Right cardiac atrium (tissue), 5 donors: ENCODE results near the gene SFI1. TPM values are rescaled to one million over a fixed set of nuclear protein-coding genes. Genes with fewer than 3 reads are reported as not detected.
A peak's percentile ranks its signal among the peaks of the same experiment; 100 is the strongest.
"Not testable (repeated sequence)": the region's sequence is repeated elsewhere in the genome, so short reads cannot be mapped to it uniquely, and the experiment has no call there.

Experiments
- ATAC-seq, 2 donors: fragments of 200-7000 bp; cut with Tn5 transposase; one replicate each; pipeline versions ENCODE4 v1.8.0 to v1.9.1; 2020; ENCODE audit warnings: moderate library complexity in 2 of 2, mild to moderate bottlenecking in 1 of 2
- DNase-seq, 3 donors: peaks; one replicate each; pipeline ENCODE4 v3.0.0-alpha.2; 2020
- H3K27ac ChIP-seq: one replicate; pipeline ENCODE4 v1.5.1; 2013; ENCODE audit warnings: mild to moderate bottlenecking, low read length, control low read depth, moderate library complexity
- H3K27me3 ChIP-seq: one replicate; pipeline ENCODE4 v1.6.1; 2013; ENCODE audit not compliant: control insufficient read depth, insufficient read depth
- H3K4me1 ChIP-seq: one replicate; pipeline ENCODE4 v1.6.1; 2013; ENCODE audit warnings: low read length; ENCODE audit not compliant: control insufficient read depth, insufficient read depth
- H3K4me3 ChIP-seq: one replicate; pipeline ENCODE4 v1.5.1; 2013; ENCODE audit warnings: low read length, control low read depth
- H3K9me3 ChIP-seq: one replicate; pipeline ENCODE4 v1.6.1; 2013; ENCODE audit warnings: low read length; ENCODE audit not compliant: control insufficient read depth
- WGBS: extraction: QIAGEN DNeasy Blood & Tissue Kit; methylation state at CpG from one replicate; pipeline ENCODE4 v1.1.7; 2013; 5-methylcytosine and 5-hydroxymethylcytosine counted together
- intact Hi-C, 4 donors: fragments of 100-400 bp; cut with DNase I; formaldehyde crosslinking; loops; one replicate each; pipeline versions ENCODE4 v1.11.0 to v1.14.0; 2022 to 2023
- polyA plus RNA-seq: library from polyadenylated mRNA; stranded (reverse); fragments of 200-250 nt; gene quantifications from one replicate; pipeline ENCODE4 v1.2.3, GENCODE V29; 2013
- total RNA-seq, 4 donors: library from RNA; stranded (reverse); fragmentation: NEBNext Ultra II Directional; extraction: Animal tissue kit (Norgen Biotek cat#: 25700); gene quantifications; one replicate each; pipeline ENCODE4 v1.2.1, GENCODE V29; 2021
- donor health status: healthy with polysubstance abuse.
- donor health status: DM: no; HTN: yes; CAD: no.
- donor health status: DM: no; HTN: no; CAD: no.
- donor health status: DM: no; HTN: yes; CAD: no; lungs with severe emphysema.
- donor health status: DM: yes; HTN: yes; CAD: no.

The SFI1 gene
- total and polyA plus RNA-seq, 5 donors = 7.1 to 10.8 (median 8.7) TPM

DNA sequence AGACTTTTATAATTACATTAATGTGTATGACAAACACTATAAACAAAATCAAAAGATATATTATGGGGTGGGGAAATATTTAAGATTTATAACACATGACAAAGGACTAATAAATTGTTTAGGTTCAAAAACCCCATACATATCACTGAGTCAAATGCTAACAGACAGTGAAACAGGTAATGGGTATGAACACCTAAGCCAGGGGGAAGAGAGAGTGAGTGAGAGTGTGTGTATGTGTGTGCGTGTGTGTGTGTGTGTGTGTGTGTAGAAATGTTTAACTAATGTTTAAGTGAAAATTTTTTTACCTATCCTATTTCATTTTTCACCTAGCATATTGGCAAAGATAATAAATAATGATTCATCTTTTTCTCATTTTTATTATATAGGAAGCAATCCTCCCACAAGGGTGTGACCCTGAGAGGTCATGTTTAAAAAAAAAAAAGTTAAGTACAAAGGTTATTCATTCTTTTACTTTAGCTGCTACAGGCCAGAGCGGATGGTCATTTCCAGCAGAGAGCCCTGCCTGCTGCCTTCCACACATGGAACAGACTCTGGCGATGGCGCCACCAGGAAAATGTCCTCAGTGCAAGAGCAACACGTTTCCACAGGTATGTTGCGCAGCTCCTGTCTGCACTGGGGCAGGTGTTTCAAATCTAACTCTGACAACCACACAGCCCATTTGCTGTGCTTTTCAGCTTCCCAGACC lies 92.8 kb downstream of the SFI1 start:
- ATAC-seq = no peak
- intact Hi-C loops = no loop called here
- no peak overlapping the region for H3K4me3 ChIP-seq
- no peaks in the 10 kb centered on the region for H3K9me3 ChIP-seq
- no peaks in the 10 kb centered on the region for H3K27me3 ChIP-seq
- no peak for DNase-seq
- 88% methylated on average over 6 of the region's 6 CpGs for WGBS
- no peaks in the 10 kb centered on the region for H3K4me1 ChIP-seq
- H3K27ac ChIP-seq = no peak overlapping the region

DNA sequence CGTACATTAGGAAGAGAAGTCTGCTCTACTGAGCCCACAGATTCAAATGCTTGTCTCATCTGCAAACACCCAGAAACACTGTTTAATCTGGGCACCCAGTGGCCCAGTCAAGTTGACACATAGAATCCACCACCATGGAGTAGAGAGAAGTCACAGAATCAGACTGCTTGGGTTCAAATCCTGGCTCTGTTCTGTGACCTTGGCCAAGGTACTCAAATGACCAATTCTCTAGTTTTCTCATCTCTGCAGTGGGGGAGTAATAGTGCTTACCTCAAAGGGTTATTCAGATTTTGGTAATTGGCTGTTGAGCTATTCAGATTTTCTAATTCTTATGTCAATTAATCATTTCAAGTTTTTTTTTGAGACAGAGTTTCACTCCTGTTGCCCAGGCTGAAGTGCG lies 93.8 kb downstream of the SFI1 start:
- H3K4me3 ChIP-seq, H3K27ac ChIP-seq, intact Hi-C loops, H3K9me3 ChIP-seq, ATAC-seq, H3K4me1 ChIP-seq, DNase-seq, H3K27me3 ChIP-seq: not testable (repeated sequence)
- WGBS = 100% methylated on average over 1 of the region's 2 CpGs

DNA sequence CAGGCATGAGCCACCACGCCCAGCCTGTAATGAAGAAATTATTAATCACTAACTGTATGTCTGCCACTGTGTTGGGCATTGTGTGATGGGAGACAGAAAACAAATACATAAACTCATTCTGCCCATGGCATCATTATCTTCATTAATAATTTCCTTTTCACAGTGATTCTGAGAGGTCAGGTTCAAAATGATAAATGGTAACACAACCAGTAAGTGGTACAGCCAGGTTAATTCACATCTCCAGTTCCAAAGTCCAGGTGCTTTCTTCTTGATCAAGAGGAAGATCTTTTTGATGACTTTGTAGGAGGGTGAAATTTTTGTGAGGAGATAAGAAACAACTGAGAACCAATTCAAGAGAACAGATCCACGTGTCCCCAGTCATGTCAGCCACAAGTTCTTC lies 98.9 kb downstream of the SFI1 start:
- Histone ChIP-seq H3K27me3 (no peaks in the 10 kb centered on the region), H3K27ac (no peak overlapping the region), H3K9me3 (no peaks in the 10 kb centered on the region), H3K4me1 (no peaks in the 10 kb centered on the region), H3K4me3 (no peak overlapping the region)
- DNase-seq (no peak), ATAC-seq (no peak)
- intact Hi-C loops = no loop called here
- WGBS = 88% methylated on average over 2 of the region's 2 CpGs

DNA sequence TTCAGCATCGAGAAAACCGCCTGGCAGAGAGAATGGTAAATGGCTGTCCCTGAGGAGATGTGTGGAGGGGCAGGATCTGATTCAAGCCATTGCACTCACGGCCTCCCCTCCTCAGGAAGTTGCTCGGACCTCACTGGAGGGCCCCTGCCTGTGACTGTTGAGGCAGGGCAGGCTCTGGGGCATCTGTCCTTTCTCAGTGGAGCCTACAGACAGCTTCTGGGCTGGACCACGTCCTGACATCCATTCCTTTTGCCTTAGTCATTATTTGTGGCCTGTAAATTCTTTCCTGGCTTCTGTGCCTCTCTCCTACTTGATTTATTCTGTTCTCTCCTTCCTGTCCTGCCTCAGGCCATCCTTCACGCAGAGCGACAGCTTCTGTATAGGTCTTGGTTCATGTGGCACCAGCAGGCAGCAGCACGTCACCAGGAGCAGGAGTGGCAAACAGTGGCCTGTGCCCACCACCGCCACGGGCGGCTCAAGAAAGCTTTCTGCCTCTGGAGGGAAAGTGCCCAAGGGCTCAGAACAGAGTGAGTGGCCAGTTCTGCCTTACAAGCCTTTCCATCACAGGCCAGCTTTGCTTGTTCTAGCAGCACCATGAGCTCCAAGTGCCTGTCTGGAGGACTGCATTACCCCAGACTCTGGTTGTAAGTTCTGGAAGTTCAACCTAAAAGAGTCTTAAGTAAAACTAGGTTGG lies 106.1 kb downstream of the SFI1 start:
- intact Hi-C loops = no loop called here
- 59% methylated on average over 11 of the region's 11 CpGs for WGBS
- H3K4me3 ChIP-seq = no peak overlapping the region
- no peak overlapping the region for H3K27ac ChIP-seq
- H3K4me1 ChIP-seq = no peaks in the 10 kb centered on the region
- DNase-seq (peak; percentile 57 to 64 (median 59)), ATAC-seq (peak; percentile 73 to 83)
- no peaks in the 10 kb centered on the region for H3K9me3 ChIP-seq
- no peaks in the 10 kb centered on the region for H3K27me3 ChIP-seq

DNA sequence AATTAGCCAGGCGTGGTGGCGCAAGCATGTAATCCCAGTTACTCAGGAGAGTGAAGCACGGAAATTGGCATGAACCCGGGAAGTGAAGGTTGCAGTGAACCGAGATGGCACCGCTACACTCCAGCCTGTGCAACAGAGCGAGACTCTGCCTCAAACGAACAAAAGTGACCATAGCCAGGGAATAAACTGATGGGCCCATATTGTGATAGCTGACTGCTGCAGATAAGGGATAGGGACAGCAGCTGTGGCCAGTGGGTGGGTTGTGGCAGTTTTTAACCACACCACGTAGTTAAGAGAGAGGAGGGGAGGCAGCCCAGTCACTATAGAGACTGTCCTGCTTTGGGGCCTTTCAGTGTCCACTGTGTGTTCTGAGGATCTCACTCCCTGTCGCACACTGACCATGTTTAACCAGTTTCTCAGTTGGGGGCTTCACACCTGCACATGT lies 106.8 kb downstream of the SFI1 start:
- Histone ChIP-seq H3K27me3 (no peaks in the 10 kb centered on the region), H3K27ac (no peak overlapping the region), H3K4me1 (no peaks in the 10 kb centered on the region), H3K9me3 (no peaks in the 10 kb centered on the region), H3K4me3 (no peak overlapping the region)
- ATAC-seq (no peak), DNase-seq (no peak)
- intact Hi-C loops = no loop called here
- WGBS = 76% methylated on average over 10 of the region's 10 CpGs

DNA sequence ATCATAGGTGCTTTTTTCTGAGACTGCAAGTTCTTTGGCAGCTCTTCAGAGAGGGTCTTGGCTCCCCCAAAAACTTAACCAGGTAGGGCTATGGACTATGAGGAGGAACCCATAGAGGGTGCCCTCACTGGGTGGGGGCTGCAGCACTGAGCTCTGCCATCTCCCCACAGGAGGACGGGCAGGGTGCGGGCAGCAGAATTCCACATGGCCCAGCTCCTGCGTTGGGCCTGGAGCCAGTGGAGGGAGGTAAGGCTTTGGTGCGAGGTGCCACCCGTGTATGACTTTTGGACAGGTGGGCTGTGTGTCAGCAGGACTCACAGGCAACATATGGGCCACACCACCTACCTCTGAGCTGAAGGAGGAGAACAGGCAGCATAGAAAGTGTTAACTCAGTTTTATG lies 107.2 kb downstream of the SFI1 start:
- H3K27ac ChIP-seq = no peak overlapping the region
- WGBS = 92% methylated on average over 5 of the region's 5 CpGs
- H3K4me1 ChIP-seq = no peaks in the 10 kb centered on the region

DNA sequence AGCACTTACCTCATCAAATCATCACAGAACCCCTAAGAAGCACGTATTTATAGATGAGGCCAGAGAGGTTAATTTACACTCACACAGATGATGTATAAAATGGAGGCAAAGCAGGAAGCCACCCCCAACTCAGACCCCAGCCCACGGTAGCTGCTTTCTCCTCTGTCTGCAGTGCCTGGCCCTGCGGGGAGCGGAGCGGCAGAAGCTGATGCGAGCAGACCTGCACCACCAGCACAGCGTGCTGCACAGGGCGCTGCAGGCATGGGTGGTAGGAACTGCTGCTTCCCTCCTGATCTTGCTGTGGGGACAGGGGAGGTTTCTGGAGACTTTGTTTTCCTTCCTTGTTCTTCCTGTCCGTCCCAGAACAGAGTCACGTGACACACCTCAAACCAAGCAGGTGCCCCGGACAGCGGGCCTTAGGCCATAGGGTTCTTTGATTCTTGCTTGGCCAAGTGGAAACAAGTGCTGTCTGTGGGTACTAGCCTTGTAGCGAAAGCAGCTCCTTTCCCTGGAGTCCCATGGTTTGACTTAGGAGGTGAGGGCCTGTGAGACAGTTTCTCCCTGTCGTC lies 107.9 kb downstream of the SFI1 start:
- no peaks in the 10 kb centered on the region for H3K4me1 ChIP-seq
- no peak overlapping the region for H3K27ac ChIP-seq
- DNase-seq = no peak
- no peak overlapping the region for H3K4me3 ChIP-seq
- no peak for ATAC-seq
- WGBS = 93% methylated on average over 14 of the region's 14 CpGs
- H3K9me3 ChIP-seq = no peaks in the 10 kb centered on the region
- no peaks in the 10 kb centered on the region for H3K27me3 ChIP-seq
- intact Hi-C loops = no loop called here

More for the DNA sequence above, 107.2 kb downstream of the SFI1 start:
- Histone ChIP-seq H3K27me3 (no peaks in the 10 kb centered on the region), H3K4me3 (no peak overlapping the region), H3K9me3 (no peaks in the 10 kb centered on the region)
- DNase-seq (peak in 1 of 3 donors; percentile 44), ATAC-seq (no peak)
- intact Hi-C loops = no loop called here

DNA sequence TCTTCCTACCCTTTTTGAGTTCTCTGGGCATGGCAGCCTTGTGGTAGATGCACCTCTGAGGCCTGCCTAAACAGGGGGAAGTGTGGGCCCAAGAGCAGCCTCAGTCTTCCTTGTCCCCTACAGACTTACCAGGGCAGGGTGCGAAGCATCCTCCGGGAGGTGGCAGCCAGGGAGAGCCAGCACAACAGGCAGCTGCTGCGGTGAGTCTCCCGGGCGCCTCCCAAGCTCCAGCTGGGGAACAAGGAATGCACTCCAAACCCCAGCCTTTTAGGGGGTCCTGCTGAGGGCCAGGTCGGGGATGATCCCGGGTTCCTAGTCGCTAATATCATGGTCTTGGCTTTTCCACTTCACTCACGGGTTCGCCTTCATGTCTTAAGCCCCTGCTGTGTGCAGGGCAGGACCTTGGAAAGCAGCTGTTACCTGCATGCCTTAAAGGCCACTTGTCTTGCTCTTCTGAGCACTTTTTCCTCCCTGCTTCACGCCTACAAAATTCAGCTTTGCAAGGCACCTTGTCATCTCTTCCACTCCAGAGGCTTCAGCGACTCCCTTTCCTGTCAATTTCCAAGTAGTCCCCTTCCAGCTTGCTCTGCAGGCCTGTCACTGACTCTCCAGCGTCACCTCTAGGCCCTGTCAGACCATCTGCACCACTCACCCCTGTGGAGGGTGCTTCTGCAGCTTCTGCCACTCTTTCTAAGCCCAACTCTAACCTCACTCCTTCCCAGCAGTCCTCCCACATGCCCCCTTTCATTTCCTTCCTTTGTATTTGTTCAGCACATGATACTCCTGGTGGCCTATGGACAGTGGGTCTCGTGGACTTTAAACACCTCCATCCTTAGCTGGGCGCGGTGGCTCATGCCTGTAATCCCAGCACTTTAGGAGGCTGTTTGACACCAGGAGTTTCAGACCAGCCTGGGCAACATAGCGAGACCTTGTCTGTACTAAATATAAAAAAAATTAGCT lies 108.7 kb downstream of the SFI1 start:
- ATAC-seq (no peak), DNase-seq (no peak)
- H3K27me3 ChIP-seq = no peaks in the 10 kb centered on the region
- H3K9me3 ChIP-seq = no peaks in the 10 kb centered on the region
- H3K4me3 ChIP-seq = no peak overlapping the region
- 87% methylated on average over 17 of the region's 17 CpGs for WGBS
- no peak overlapping the region for H3K27ac ChIP-seq
- no peaks in the 10 kb centered on the region for H3K4me1 ChIP-seq
- intact Hi-C loops = no loop called here

DNA sequence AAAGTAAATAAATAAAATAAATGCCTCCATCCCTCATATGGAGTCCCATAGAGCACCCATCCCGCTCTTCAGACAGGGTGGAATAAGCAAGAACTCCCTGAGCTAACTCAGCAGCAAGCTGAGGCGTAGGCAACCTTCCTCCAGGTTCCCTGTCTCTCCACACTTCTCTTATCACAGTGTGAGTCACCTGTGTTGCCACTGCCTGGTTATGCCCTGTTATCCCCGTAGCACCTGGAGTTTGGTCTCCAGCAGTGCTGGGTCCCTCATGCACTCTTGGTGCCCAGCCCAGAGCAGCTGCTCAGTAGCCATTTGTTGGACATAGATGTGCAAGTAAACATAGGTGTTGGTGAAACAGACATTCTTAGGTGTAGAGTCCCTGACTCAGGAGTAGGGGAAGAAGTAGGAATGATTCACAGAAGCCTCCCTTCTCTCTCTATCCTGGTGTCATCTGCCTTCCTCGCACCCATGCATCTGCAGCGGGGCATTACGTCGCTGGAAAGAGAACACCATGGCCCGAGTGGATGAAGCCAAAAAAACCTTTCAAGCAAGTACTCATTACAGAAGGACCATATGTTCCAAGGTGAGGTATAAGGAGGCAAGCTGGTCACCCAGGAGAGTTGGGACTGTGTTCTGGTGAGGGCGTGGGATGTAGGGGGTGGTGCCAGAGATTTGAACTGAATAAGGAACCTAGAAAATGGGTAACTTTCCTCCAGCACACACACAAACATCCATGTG lies 109.7 kb downstream of the SFI1 start:
- no peak overlapping the region for H3K27ac ChIP-seq
- WGBS = 97% methylated on average over 9 of the region's 9 CpGs
- intact Hi-C loops = no loop called here
- H3K4me3 ChIP-seq = no peak overlapping the region
- H3K9me3 ChIP-seq = no peaks in the 10 kb centered on the region
- no peaks in the 10 kb centered on the region for H3K27me3 ChIP-seq
- no peak for ATAC-seq
- H3K4me1 ChIP-seq = no peaks in the 10 kb centered on the region
- no peak for DNase-seq

DNA sequence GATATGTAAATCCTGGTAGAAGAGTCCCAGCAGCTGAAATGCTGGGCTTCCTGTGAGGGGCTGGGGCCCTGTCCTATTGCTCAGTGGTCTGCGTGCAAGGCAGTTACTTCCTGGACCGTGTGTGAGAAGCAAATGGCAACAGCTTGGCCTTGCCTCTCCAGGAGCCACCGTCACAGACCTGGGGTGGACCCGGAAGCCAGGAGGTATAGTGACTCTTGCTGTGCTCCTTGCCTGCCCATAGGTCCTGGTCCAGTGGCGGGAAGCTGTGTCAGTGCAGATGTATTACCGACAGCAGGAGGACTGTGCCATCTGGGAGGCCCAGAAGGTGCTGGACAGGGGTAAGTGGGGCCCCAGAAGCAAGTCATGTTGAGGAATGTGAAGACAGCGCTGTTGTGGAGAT lies 111.4 kb downstream of the SFI1 start:
- Histone ChIP-seq H3K4me3 (no peak overlapping the region), H3K4me1 (no peaks in the 10 kb centered on the region), H3K27ac (no peak overlapping the region), H3K27me3 (no peaks in the 10 kb centered on the region), H3K9me3 (no peaks in the 10 kb centered on the region)
- ATAC-seq (no peak), DNase-seq (no peak)
- intact Hi-C loops = no loop called here
- WGBS = 96% methylated on average over 7 of the region's 7 CpGs
